Measurements from ENCODE around the gene FUNDC2. TPM values are rescaled to one million over a fixed set of nuclear protein-coding genes. Genes with fewer than 3 reads are reported as not detected.

Gene FUNDC2
- total RNA-seq, 2 experiments from 2014 or later, result 37.2 to 37.4 TPM

- ChIA-PET CTCF (interaction anchor here (1.7 kb wide), 2 partner anchors 16 to 46 kb away, joined by 3 to 5 read pairs; no protein-coding TSS in a partner anchor), POLR2A (interaction anchor here (0.9 kb wide), 1 partner anchor 145 kb away, joined by 3 read pairs; no protein-coding TSS in a partner anchor)
- H3K4me1 ChIP-seq (ENCODE audit: insufficient read depth, low read length), result no peaks in the 10 kb centered on the region
- no peaks in the 10 kb centered on the region for H3K9me3 ChIP-seq (ENCODE audit: control insufficient read depth in 1 of 2, insufficient read depth in 1 of 2, low read length in 2 of 2)
- ATAC-seq (ENCODE audit: poor library complexity) (peak; percentile 88), DNase-seq (peak in 8 of 14 experiments; percentile 1 to 69 (median 34))
- H3K27ac ChIP-seq (ENCODE audit: low read depth in 1 of 2, low read length in 2 of 2), result no peak overlapping the region
- H3K27me3 ChIP-seq (ENCODE audit: control insufficient read depth in 1 of 2, insufficient read depth in 2 of 2, low read length in 2 of 2), result no peaks in the 10 kb centered on the region
- H3K4me3 ChIP-seq (ENCODE audit: low read length), result no peak overlapping the region
- Mint-ChIP-seq H3K4me3 (no peak overlapping the region), H3K27ac (no peak overlapping the region), H3K27me3 (no peaks in the 10 kb centered on the region), H3K36me3 (ENCODE audit: low read depth) (peaks cover 36% of the 10 kb centered on the region), H3K4me1 (ENCODE audit: low read depth) (peaks cover 6% of the 10 kb centered on the region), H3K9me3 (no peaks in the 10 kb centered on the region)
- peaks cover 34% of the 10 kb centered on the region for H3K36me3 ChIP-seq (ENCODE audit: insufficient read depth, low read length)
- TF ChIP-seq CTCF (IDR thresholded peaks at IDR 0.05), result peak; percentile 72
- intact Hi-C loops (cut with DNase I, micrococcal nuclease), result loop anchor here (1.0 to 10.0 kb wide), 3 partner anchors 80 to 123 kb away; partner anchors contain the start of gene VBP1 (in 2 of the 2)
These were observed 67.9 kb downstream of the FUNDC2 start for GRCh38 chrX:155094468-155095061.

- Mint-ChIP-seq H3K4me3 (no peak overlapping the region), H3K4me1 (ENCODE audit: low read depth) (peaks cover 7% of the 10 kb centered on the region), H3K9me3 (no peaks in the 10 kb centered on the region), H3K27me3 (no peaks in the 10 kb centered on the region), H3K27ac (no peak overlapping the region), H3K36me3 (ENCODE audit: low read depth) (peaks cover 48% of the 10 kb centered on the region)
- Histone ChIP-seq H3K4me1 (ENCODE audit: insufficient read depth, low read length) (no peaks in the 10 kb centered on the region), H3K9me3 (ENCODE audit: control insufficient read depth in 1 of 2, insufficient read depth in 1 of 2, low read length in 2 of 2) (no peaks in the 10 kb centered on the region), H3K36me3 (ENCODE audit: insufficient read depth, low read length) (peaks cover 18% of the 10 kb centered on the region), H3K27ac (ENCODE audit: low read depth in 1 of 2, low read length in 2 of 2) (no peak overlapping the region), H3K27me3 (ENCODE audit: control insufficient read depth in 1 of 2, insufficient read depth in 2 of 2, low read length in 2 of 2) (no peaks in the 10 kb centered on the region), H3K4me3 (ENCODE audit: low read length) (no peak overlapping the region)
- POLR2A ChIA-PET, result no interaction called here
- TF ChIP-seq CTCF (IDR thresholded peaks at IDR 0.05), result no peak
- intact Hi-C loops (cut with DNase I, micrococcal nuclease), result loop anchor here in 1 of 2 experiments (10.0 kb wide), 1 partner anchor 549 kb away; no protein-coding TSS in a partner anchor
- CTCF ChIA-PET, result no interaction called here
- no peak for ATAC-seq (ENCODE audit: poor library complexity)
- no peak for DNase-seq
These were observed 79.3 kb downstream of the FUNDC2 start for GRCh38 chrX:155105919-155106318.

- no peaks in the 10 kb centered on the region for H3K9me3 Mint-ChIP-seq
- ATAC-seq (ENCODE audit: poor library complexity), result no peak
- H3K36me3 ChIP-seq (ENCODE audit: insufficient read depth, low read length), result peaks cover 15% of the 10 kb centered on the region
- no peak overlapping the region for H3K4me3 Mint-ChIP-seq
- H3K27me3 Mint-ChIP-seq, result no peaks in the 10 kb centered on the region
- H3K27me3 ChIP-seq (ENCODE audit: control insufficient read depth in 1 of 2, insufficient read depth in 2 of 2, low read length in 2 of 2), result no peaks in the 10 kb centered on the region
- no peak overlapping the region for H3K27ac Mint-ChIP-seq
- TF ChIP-seq CTCF (IDR thresholded peaks at IDR 0.05), result no peak
- no peak for DNase-seq
- H3K9me3 ChIP-seq (ENCODE audit: control insufficient read depth in 1 of 2, insufficient read depth in 1 of 2, low read length in 2 of 2), result no peaks in the 10 kb centered on the region
- H3K4me1 ChIP-seq (ENCODE audit: insufficient read depth, low read length), result no peaks in the 10 kb centered on the region
- ChIA-PET CTCF (no interaction called here), POLR2A (no interaction called here)
- intact Hi-C loops (cut with DNase I, micrococcal nuclease), result loop anchor here in 1 of 2 experiments (10.0 kb wide), 1 partner anchor 546 kb away; no protein-coding TSS in a partner anchor
- peaks cover 49% of the 10 kb centered on the region for H3K36me3 Mint-ChIP-seq (ENCODE audit: low read depth)
- peaks cover 7% of the 10 kb centered on the region for H3K4me1 Mint-ChIP-seq (ENCODE audit: low read depth)
- H3K4me3 ChIP-seq (ENCODE audit: low read length), result no peak overlapping the region
- no peak overlapping the region for H3K27ac ChIP-seq (ENCODE audit: low read depth in 1 of 2, low read length in 2 of 2)
These were observed 81.8 kb downstream of the FUNDC2 start for GRCh38 chrX:155108427-155108826.

Other genes starting within 250 kb of the FUNDC2 start
- 10 to 100 TPM; 10.7 to 13.1 TPM for gene MPP1, start 221.4 kb upstream of the FUNDC2 start, total RNA-seq
- gene SMIM9, start 192.2 kb upstream of the FUNDC2 start, total RNA-seq, result not detected
- gene F8A1, start 140.5 kb upstream of the FUNDC2 start, total RNA-seq, result 1 to 10 TPM; 6.4 to 6.5 TPM
- under 1 TPM; 0.66 to 0.67 TPM for gene F8, start 4.1 kb upstream of the FUNDC2 start, total RNA-seq
- 1 to 10 TPM; 5.6 to 6.5 TPM for gene CMC4, start 44.3 kb downstream of the FUNDC2 start, total RNA-seq
- gene MTCP1, start 44.3 kb downstream of the FUNDC2 start, total RNA-seq, result 10 to 100 TPM; 17.0 to 18.9 TPM
- gene BRCC3, start 44.7 kb downstream of the FUNDC2 start, total RNA-seq, result 10 to 100 TPM; 12.6 to 12.8 TPM
- gene VBP1, start 189.6 kb downstream of the FUNDC2 start, total RNA-seq, result 1 to 10 TPM; 8.5 to 8.7 TPM
- 1 to 10 TPM; 5.6 to 5.7 TPM for gene RAB39B, start 237.6 kb downstream of the FUNDC2 start, total RNA-seq

All from CD4-positive, alpha-beta T cell (primary cell).